Esophagus muscularis mucosa (tissue), 4 donors: ENCODE measurements around the gene DNAAF1. TPM values are rescaled to one million over a fixed set of nuclear protein-coding genes. Genes with fewer than 3 reads are reported as not detected.
"Not testable (repeated sequence)": the region's sequence is repeated elsewhere in the genome, so short reads cannot be mapped to it uniquely, and the experiment has no call there.

Experiments used
- DNase-seq: peaks from one replicate; pipeline ENCODE4 v3.0.0-alpha.2; 2017; ENCODE audit errors: extremely low spot score
- H3K27ac ChIP-seq, 4 donors: fragments of 200-600 bp; sonication (generic); replicated peaks in 1 of 4; 1 replicate in 3 of 4; 2 replicates in 1 of 4; pipeline ENCODE4 v1.5.1; 2016 to 2019; ENCODE audit warnings: mild to moderate bottlenecking in 1 of 4
- H3K27me3 ChIP-seq, 4 donors: fragments of 200-600 bp; sonication (generic); one replicate each; pipeline versions ENCODE4 v1.5.1 to v1.6.0; 2016 to 2019
- H3K36me3 ChIP-seq, 4 donors: fragments of 200-600 bp; sonication (generic); one replicate each; pipeline ENCODE4 v1.5.1; 2016 to 2019
- H3K4me1 ChIP-seq, 4 donors: fragments of 200-600 bp; sonication (generic); one replicate each; pipeline ENCODE4 v1.5.1; 2016 to 2019
- H3K4me3 ChIP-seq, 4 donors: fragments of 200-600 bp; sonication (generic); 1 replicate in 2 of 4; 2 replicates in 2 of 4; pipeline ENCODE4 v1.5.1; 2016 to 2019; ENCODE audit warnings: mild to moderate bottlenecking in 4 of 4, moderate library complexity in 1 of 4
- H3K9me3 ChIP-seq, 4 donors: fragments of 200-600 bp; sonication (generic); 1 replicate in 3 of 4; 2 replicates in 1 of 4; pipeline ENCODE4 v1.5.1; 2016 to 2019
- EP300 ChIP-seq: sonication (generic); formaldehyde crosslinking; IDR thresholded peaks from one replicate; pipeline ENCODE4 v1.6.1; 2017; ENCODE audit warnings: antibody characterized with exemption
- POLR2A ChIP-seq: fragments of 450-650 bp; IDR thresholded peaks from one replicate; pipeline ENCODE4 v1.6.1; 2017; ENCODE audit warnings: antibody characterized with exemption, moderate library complexity, mild to moderate bottlenecking, low read depth
- POLR2AphosphoS5 ChIP-seq, 2 donors: sonication (generic); formaldehyde crosslinking; IDR thresholded peaks; one replicate each; pipeline ENCODE4 v1.6.1; 2017; ENCODE audit warnings: antibody characterized with exemption in 2 of 2
- WGBS: methylation state at CpG from one replicate; pipeline ENCODE4 v1.1.5; 2018; 5-methylcytosine and 5-hydroxymethylcytosine counted together
- intact Hi-C: fragments of 100-400 bp; cut with DNase I; formaldehyde crosslinking; loops from one replicate; pipeline ENCODE4 v1.15.1; 2023
- total RNA-seq, 4 donors: library from RNA; depleted of rRNA; stranded (reverse); fragments of >200 nt; gene quantifications; one replicate each; pipeline versions ENCODE4 v1.1.0 to v1.2.1, GENCODE V29; 2016
- TF ChIP-seq, protein P1 (sequence below), 3 experiments: fragments of 200-600 bp in 2 of 3; fragments of 450-650 bp in 1 of 3; sonication (generic) in 2 of 3; IDR thresholded peaks; one replicate each; pipeline ENCODE4 v1.5.1; 2017 to 2019; ENCODE audit warnings: antibody characterized with exemption in 3 of 3, mild to moderate bottlenecking in 2 of 3, moderate library complexity in 1 of 3

DNAAF1 gene
- total RNA-seq, 4 donors from 2014 or later = 0.66 to 0.78 TPM; not detected in 2

DNA sequence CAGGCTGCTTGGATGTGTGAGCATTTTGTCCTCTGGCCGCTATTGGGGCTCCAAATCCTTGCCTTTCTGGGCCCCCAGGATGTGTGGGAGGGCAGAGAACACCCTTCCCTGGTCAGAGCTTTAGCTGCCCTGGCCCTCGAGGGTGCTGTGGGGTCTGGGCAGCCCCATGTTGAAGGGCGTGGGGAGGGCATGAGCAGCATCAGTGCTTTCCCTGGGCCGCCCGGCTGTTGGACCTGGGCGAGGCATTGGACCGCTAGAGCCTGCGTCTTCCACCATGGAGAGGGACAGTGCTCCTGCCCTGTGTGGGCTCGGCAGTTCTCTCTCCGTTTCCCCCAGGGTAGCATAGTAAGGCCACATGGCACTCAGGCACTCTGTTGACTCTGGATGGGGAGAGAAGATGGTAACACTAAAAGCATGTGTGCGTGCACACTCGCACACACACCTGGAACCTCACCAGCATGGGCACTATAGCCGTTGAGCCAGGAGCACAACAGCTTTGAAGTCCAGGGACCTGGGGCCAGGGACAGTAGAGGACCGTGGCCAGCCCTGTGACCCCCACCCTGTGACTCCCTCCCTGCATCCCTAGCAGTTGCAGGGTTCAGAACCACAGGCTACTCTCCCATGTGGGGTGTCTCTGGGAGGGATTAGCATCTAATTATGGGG is 52.5 kb downstream of the DNAAF1 start:
- intact Hi-C loops = no loop called here
- WGBS = 94% methylated on average over 5 of the region's 14 CpGs

DNA sequence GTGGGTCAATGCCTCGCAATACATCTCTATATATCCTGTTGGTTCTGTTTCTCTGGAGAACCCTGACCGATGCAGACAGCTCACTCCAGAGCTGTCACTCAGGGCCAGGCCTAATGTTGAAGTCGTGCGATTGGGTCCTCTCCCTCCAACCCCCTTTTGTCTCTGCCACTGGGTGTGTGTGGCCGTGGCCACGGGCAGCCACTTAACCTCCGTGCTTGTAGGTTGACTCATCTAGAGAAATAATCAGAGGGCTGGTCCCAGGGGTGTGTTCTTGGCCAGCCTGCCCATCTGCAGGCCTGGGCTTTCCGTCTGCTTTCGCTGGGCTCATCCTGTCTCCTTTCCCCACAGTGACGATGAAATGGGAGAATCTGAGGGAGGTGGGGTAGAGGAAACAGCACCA is 53.3 kb downstream of the DNAAF1 start:
- Histone ChIP-seq H3K9me3 (no peaks in the 10 kb centered on the region), H3K27ac (no peak overlapping the region), H3K4me1 (peaks cover 0 to 6% (median 0%) of the 10 kb centered on the region in 4 donors), H3K27me3 (peaks cover 0 to 31% (median 0%) of the 10 kb centered on the region in 4 donors), H3K4me3 (no peak overlapping the region), H3K36me3 (no peaks in the 10 kb centered on the region)
- 60% methylated on average over 10 of the region's 10 CpGs for WGBS
- DNase-seq = no peak
- no peak for TF ChIP-seq POLR2AphosphoS5 (IDR thresholded peaks at IDR 0.05)
- no peak for TF ChIP-seq EP300
- TF ChIP-seq, protein P1, sequence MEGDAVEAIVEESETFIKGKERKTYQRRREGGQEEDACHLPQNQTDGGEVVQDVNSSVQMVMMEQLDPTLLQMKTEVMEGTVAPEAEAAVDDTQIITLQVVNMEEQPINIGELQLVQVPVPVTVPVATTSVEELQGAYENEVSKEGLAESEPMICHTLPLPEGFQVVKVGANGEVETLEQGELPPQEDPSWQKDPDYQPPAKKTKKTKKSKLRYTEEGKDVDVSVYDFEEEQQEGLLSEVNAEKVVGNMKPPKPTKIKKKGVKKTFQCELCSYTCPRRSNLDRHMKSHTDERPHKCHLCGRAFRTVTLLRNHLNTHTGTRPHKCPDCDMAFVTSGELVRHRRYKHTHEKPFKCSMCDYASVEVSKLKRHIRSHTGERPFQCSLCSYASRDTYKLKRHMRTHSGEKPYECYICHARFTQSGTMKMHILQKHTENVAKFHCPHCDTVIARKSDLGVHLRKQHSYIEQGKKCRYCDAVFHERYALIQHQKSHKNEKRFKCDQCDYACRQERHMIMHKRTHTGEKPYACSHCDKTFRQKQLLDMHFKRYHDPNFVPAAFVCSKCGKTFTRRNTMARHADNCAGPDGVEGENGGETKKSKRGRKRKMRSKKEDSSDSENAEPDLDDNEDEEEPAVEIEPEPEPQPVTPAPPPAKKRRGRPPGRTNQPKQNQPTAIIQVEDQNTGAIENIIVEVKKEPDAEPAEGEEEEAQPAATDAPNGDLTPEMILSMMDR (IDR thresholded peaks at IDR 0.05) = no peak
- no peak for TF ChIP-seq POLR2A
- intact Hi-C loops = no loop called here

More for the DNA sequence above, 52.5 kb downstream of the DNAAF1 start:
- Histone ChIP-seq H3K4me3 (no peak overlapping the region), H3K4me1 (peaks cover 0 to 6% (median 0%) of the 10 kb centered on the region in 4 donors), H3K36me3 (no peaks in the 10 kb centered on the region), H3K27ac (no peak overlapping the region), H3K27me3 (peaks cover 0 to 31% (median 0%) of the 10 kb centered on the region in 4 donors), H3K9me3 (no peaks in the 10 kb centered on the region)
- TF ChIP-seq EP300 = no peak
- TF ChIP-seq POLR2AphosphoS5 (IDR thresholded peaks at IDR 0.05) = no peak
- TF ChIP-seq, protein P1 (IDR thresholded peaks at IDR 0.05) = no peak
- no peak for TF ChIP-seq POLR2A
- DNase-seq = no peak

DNA sequence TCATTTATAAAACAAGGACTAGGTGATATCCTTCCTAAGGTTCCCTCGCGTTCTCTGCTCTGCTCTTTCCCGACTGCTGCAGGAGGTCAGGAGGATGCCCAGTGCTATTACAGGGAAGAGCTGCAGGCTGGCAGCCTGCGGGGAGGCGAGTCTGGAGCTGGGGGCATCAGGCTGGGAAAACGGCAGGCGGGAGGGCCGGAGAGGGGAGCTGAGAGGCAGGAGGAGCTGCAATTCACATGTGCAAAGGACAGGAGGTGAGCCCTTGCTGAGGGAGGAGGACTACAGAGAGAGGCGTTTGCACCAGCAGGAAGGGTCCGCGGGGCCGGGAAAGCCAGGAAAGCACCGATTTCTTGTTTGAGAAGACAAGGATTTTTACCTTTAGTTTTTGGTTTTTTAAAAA is 54.0 kb downstream of the DNAAF1 start:
- Histone ChIP-seq H3K36me3 (no peaks in the 10 kb centered on the region), H3K27me3 (peaks cover 0 to 31% (median 0%) of the 10 kb centered on the region in 4 donors), H3K9me3 (no peaks in the 10 kb centered on the region), H3K4me1 (peaks cover 0 to 6% (median 0%) of the 10 kb centered on the region in 4 donors), H3K27ac (peak overlapping the region in 1 of 4 donors; percentile 19), H3K4me3 (no peak overlapping the region)
- DNase-seq = no peak
- WGBS = 64% methylated on average over 13 of the region's 13 CpGs
- intact Hi-C loops = no loop called here
- TF ChIP-seq, protein P1 (IDR thresholded peaks at IDR 0.05) = no peak
- no peak for TF ChIP-seq POLR2AphosphoS5 (IDR thresholded peaks at IDR 0.05)
- no peak for TF ChIP-seq EP300
- no peak for TF ChIP-seq POLR2A

DNA sequence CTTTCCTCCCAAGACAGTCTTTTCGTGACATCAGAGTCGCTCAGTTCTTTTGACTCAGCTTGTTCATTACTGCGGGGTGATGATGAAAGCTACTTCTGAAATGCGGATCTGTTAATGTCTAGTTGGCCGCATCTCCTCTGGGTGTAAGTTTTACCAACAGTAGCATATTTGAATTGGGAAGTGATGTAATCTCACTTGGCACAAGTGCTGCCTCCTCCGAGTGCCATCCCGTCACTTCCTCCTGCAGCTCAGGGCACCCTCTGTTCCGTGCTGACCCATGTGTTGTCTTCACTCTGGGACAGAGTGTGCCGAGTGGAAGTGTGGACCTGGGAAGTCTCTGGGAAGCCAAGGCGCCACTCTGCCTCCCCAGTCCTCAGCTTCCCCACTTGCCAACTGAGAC is 54.8 kb downstream of the DNAAF1 start:
- no peaks in the 10 kb centered on the region for H3K9me3 ChIP-seq
- H3K36me3 ChIP-seq = no peaks in the 10 kb centered on the region
- peaks cover 0 to 34% (median 0%) of the 10 kb centered on the region in 4 donors for H3K27me3 ChIP-seq
- no peak overlapping the region for H3K4me3 ChIP-seq
- WGBS = 76% methylated on average over 8 of the region's 10 CpGs
- peak overlapping the region in 3 of 4 donors; percentile 39 to 43 (median 41) for H3K27ac ChIP-seq
- TF ChIP-seq, protein P1 (IDR thresholded peaks at IDR 0.05) = no peak
- no peak for TF ChIP-seq POLR2A
- peak in 1 of 2 donors; percentile 67 for TF ChIP-seq POLR2AphosphoS5 (IDR thresholded peaks at IDR 0.05)
- peak; percentile 72 for TF ChIP-seq EP300
- intact Hi-C loops = no loop called here
- DNase-seq = no peak
- peaks cover 0 to 6% (median 0%) of the 10 kb centered on the region in 4 donors for H3K4me1 ChIP-seq

DNA sequence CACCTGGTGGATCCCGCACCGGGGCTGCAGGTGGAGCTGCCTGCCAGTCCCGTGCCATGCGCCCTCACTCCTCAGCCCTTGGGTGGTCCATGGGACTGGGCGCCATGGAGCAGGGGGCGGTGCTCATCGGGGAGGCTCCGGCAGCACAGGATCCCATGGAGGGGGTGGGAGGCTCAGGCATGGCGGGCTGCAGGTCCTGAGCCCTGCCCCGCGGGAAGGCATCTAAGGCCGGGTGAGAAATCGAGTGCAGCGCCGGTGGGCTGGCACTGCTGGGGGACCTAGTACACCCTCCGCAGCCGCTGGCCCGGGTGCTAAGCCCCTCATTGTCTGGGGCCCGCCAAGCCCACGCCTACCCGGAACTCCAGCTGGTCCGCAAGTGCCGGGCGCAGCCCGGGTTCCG is 59.4 kb downstream of the DNAAF1 start:
- not testable (repeated sequence) for H3K27me3 ChIP-seq
- WGBS = no CpG with 5 or more reads among the region's 26 CpGs

DNA sequence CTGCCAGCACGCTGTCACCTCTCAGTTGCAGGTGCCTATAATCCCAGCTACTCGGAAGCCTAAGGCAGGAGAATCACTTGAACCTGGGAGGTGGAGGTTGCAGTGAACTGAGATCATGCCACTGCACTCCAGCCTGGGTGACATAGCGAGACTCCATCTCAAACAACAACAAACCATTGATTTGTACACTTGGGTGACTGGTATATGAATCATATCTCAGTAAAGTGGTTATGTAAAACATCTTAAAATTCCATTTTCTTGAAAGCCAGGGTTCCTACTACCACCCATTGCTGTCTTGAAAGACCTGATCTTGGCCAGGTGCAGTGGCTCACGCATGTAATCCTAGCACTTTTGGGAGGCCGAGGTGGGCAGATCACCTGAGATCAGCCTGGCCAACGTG is 60.0 kb downstream of the DNAAF1 start:
- H3K4me1 ChIP-seq, H3K27me3 ChIP-seq, intact Hi-C loops, H3K36me3 ChIP-seq, DNase-seq, H3K4me3 ChIP-seq, H3K27ac ChIP-seq, H3K9me3 ChIP-seq: not testable (repeated sequence)
- 85% methylated on average over 6 of the region's 6 CpGs for WGBS

More for the DNA sequence above, 59.4 kb downstream of the DNAAF1 start:
- H3K4me3 ChIP-seq, H3K9me3 ChIP-seq, DNase-seq, H3K36me3 ChIP-seq, intact Hi-C loops, H3K4me1 ChIP-seq, H3K27ac ChIP-seq: not testable (repeated sequence)
